ENCODE data around the gene IFT20.

GRCh38 chr17:28379814-28380801 lies 44.8 kb upstream of the IFT20 start:
- TF ChIP-seq, protein P1, sequence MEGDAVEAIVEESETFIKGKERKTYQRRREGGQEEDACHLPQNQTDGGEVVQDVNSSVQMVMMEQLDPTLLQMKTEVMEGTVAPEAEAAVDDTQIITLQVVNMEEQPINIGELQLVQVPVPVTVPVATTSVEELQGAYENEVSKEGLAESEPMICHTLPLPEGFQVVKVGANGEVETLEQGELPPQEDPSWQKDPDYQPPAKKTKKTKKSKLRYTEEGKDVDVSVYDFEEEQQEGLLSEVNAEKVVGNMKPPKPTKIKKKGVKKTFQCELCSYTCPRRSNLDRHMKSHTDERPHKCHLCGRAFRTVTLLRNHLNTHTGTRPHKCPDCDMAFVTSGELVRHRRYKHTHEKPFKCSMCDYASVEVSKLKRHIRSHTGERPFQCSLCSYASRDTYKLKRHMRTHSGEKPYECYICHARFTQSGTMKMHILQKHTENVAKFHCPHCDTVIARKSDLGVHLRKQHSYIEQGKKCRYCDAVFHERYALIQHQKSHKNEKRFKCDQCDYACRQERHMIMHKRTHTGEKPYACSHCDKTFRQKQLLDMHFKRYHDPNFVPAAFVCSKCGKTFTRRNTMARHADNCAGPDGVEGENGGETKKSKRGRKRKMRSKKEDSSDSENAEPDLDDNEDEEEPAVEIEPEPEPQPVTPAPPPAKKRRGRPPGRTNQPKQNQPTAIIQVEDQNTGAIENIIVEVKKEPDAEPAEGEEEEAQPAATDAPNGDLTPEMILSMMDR (IDR thresholded peaks at IDR 0.05), result no peak
- TF ChIP-seq POLR2A (IDR thresholded peaks at IDR 0.05), result no peak
- TF ChIP-seq POLR2AphosphoS5 (IDR thresholded peaks at IDR 0.05), result no peak

All from prostate gland (tissue), 2 donors.